Muscle of leg (tissue), 11 donors: ENCODE measurements around the gene FSD1. TPM values are rescaled to one million over a fixed set of nuclear protein-coding genes. Genes with fewer than 3 reads are reported as not detected.
"Not testable (repeated sequence)": the region's sequence is repeated elsewhere in the genome, so short reads cannot be mapped to it uniquely, and the experiment has no call there.

Source experiments
- DNase-seq: peaks from one replicate; pipeline ENCODE4 v3.0.0; 2013
- H3K27ac ChIP-seq: one replicate; pipeline ENCODE4 v1.5.1; 2013; ENCODE audit warnings: mild to moderate bottlenecking, low read length, control low read depth
- H3K27me3 ChIP-seq: one replicate; pipeline ENCODE4 v1.6.1; 2013; ENCODE audit warnings: low read length; ENCODE audit not compliant: control insufficient read depth, insufficient read depth
- H3K36me3 ChIP-seq: one replicate; pipeline ENCODE4 v1.6.1; 2013; ENCODE audit warnings: low read length; ENCODE audit not compliant: control insufficient read depth, insufficient read depth
- H3K4me1 ChIP-seq: one replicate; pipeline ENCODE4 v1.6.1; 2013; ENCODE audit warnings: low read length; ENCODE audit not compliant: control insufficient read depth, insufficient read depth
- H3K4me3 ChIP-seq: one replicate; pipeline ENCODE4 v1.5.1; 2013; ENCODE audit warnings: low read length, control low read depth
- H3K9me3 ChIP-seq: replicated peaks from 2 replicates; pipeline ENCODE4 v1.6.1; 2013; ENCODE audit warnings: low read depth, low read length; ENCODE audit not compliant: control insufficient read depth
- WGBS: methylation state at CpG from one replicate; pipeline ENCODE4 v1.1.5; 2013; ENCODE audit warnings: missing lambda C conversion rate; ENCODE audit not compliant: insufficient coverage; 5-methylcytosine and 5-hydroxymethylcytosine counted together
- polyA plus RNA-seq, 8 donors: library from polyadenylated mRNA; unstranded; fragments of 120-200 nt; gene quantifications; one replicate each; pipeline versions ENCODE4 v1.2.1 to v1.2.3, GENCODE V29; 2013; ENCODE audit warnings: inconsistent platforms in 1 of 8, low replicate concordance in 1 of 8; ENCODE audit not compliant: insufficient read length in 8 of 8, insufficient read depth in 1 of 8
- total RNA-seq: library from RNA; stranded (reverse); fragments of 120-200 nt; gene quantifications from one replicate; pipeline ENCODE4 v1.2.4, GENCODE V29; 2013

Gene FSD1
- total and polyA plus RNA-seq, 9 donors = 0.71 to 3.2 (median 2.2) TPM

DNA sequence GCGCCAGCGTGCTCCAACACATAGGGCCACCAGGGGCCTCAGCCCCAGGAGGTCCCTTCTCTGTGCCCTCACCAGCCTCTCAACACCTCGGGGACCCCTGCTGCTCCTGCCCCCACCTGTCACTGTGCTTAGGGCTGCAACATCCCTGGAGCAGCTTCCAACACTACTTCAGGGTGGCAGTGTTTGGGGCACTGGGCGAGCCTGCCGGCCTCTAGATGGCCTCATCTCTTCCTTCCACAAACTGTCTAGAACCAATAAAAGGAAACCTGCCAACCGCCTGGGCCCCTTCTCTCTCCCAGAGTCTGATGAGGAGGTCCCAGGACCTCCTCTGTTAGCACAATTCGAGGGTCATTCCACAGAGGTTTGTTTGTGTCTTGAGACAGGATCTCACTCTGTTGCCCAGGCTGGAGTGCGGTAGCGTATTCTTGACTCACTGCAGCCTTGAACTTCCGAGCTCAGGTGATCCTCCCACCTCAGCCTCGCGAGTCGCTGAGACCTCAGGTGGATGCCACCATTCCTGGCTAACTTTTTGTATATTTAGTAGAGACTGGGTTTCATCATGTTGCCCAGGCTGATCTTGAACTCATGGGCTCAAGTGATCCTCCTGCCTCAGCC lies 35.5 kb upstream of the FSD1 start:
- peaks cover 4% of the 10 kb centered on the region for H3K4me1 ChIP-seq
- H3K36me3 ChIP-seq = peaks cover 51% of the 10 kb centered on the region
- WGBS = 69% methylated on average over 3 of the region's 13 CpGs

DNA sequence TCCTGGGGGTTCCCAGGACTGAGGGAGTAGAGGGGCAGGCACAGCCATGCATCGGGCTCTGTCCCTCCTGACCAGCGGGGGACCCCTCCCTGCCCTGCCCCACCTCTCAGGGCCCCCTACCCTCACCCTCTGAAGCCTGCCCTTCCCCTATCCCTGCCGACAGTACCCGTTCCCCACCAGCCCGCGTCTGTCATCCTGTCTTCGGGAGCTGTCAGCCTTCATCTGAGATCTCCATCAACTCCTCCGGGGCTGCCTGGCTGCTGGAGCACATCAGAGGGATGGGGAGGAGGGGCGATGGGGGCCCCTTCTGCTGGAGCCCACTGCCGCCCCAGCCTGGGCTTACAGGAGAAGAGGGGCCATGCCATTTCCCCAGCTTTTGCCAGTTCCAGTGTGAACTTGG lies 31.5 kb upstream of the FSD1 start:
- H3K4me1 ChIP-seq = peaks cover 12% of the 10 kb centered on the region
- H3K4me3 ChIP-seq = no peak overlapping the region
- peaks cover 3% of the 10 kb centered on the region for H3K27me3 ChIP-seq
- H3K27ac ChIP-seq = no peak overlapping the region
- DNase-seq = no peak
- peaks cover 27% of the 10 kb centered on the region for H3K36me3 ChIP-seq
- H3K9me3 ChIP-seq = no peaks in the 10 kb centered on the region
- WGBS = 56% methylated on average over 4 of the region's 10 CpGs

More for the DNA sequence above, 35.5 kb upstream of the FSD1 start:
- DNase-seq = no peak
- Histone ChIP-seq H3K27me3 (no peaks in the 10 kb centered on the region), H3K27ac (no peak overlapping the region), H3K4me3 (no peak overlapping the region), H3K9me3 (no peaks in the 10 kb centered on the region)

DNA sequence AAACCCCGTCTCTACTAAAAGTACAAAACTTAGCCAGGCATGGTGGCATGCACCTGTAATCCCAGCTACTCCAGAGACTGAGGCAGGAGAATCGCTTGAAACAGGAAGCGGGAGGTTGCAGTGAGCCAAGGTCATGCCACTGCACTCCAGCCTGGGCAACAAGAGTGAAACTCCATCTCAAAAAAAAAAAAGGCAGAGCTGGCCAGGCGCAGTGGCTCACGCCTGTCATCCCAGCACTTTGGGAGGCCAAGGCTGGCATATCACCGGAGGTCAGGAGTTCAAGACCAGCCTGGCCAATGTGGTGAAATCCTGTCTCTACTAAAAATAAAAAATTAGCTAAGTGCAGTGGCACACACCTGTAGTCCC lies 30.1 kb upstream of the FSD1 start:
- not testable (repeated sequence) for H3K9me3 ChIP-seq, H3K4me3 ChIP-seq, DNase-seq, H3K27ac ChIP-seq
- Histone ChIP-seq H3K4me1 (peaks cover 19% of the 10 kb centered on the region), H3K27me3 (peaks cover 12% of the 10 kb centered on the region), H3K36me3 (peaks cover 13% of the 10 kb centered on the region)
- whole genome bisulfite sequencing = 87% methylated on average over 5 of the region's 6 CpGs

DNA sequence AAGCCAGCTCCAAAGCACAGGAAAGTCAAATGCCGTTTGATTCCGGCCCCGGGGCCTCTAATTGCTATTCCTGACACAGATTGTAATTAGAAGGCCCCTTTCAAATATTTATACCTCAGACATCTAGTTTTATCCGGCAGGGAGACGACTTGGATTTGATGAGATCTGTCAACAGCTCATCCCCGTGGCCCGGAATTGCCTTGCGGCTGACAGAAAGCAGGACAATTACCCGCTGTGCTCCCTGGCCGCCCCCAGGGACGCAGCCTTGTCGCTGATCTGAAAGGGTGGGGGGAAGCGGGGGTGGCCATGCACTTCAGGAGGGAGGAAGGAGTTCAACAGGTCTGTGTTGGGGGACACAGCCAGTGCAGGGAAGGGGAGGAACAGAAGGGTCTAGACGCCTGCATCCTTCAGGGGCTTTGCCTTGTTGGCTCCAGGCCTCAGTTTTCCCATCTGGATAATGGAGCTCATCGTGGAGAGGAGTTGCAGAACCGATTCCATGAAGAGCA lies 27.2 kb upstream of the FSD1 start:
- H3K4me3 ChIP-seq = no peak overlapping the region
- peaks cover 27% of the 10 kb centered on the region for H3K4me1 ChIP-seq
- peak overlapping the region; percentile 93 for H3K27ac ChIP-seq
- no peak for DNase-seq
- H3K9me3 ChIP-seq = no peaks in the 10 kb centered on the region
- H3K27me3 ChIP-seq = peaks cover 29% of the 10 kb centered on the region
- WGBS = 17% methylated on average over 11 of the region's 16 CpGs
- peaks cover 6% of the 10 kb centered on the region for H3K36me3 ChIP-seq

DNA sequence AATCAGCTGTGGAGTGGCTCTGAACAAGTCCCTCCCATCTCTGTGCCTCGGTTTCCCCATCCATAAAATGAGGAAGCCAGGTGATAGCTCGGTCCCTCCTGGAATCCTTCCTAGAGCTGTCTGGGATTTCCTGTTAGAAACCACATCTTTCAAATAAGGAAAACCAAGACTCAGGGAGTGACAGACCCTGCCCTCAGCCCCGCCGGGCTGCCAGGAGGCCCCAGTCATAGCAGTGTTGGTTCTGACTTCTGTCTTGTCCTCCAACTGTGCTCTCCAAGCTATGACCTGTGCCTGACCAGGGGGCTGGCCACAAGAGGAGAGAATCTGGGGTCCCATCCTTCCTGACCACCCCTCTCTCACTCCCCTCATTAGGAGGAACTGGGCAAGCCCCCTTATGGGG lies 26.4 kb upstream of the FSD1 start:
- H3K27ac ChIP-seq = peak overlapping the region; percentile 93
- DNase-seq = peak; percentile 23
- WGBS = 13% methylated on average over 4 of the region's 4 CpGs
- peaks cover 27% of the 10 kb centered on the region for H3K4me1 ChIP-seq
- H3K9me3 ChIP-seq = no peaks in the 10 kb centered on the region
- H3K27me3 ChIP-seq = peaks cover 31% of the 10 kb centered on the region
- peaks cover 4% of the 10 kb centered on the region for H3K36me3 ChIP-seq
- peak overlapping the region; percentile 23 for H3K4me3 ChIP-seq

DNA sequence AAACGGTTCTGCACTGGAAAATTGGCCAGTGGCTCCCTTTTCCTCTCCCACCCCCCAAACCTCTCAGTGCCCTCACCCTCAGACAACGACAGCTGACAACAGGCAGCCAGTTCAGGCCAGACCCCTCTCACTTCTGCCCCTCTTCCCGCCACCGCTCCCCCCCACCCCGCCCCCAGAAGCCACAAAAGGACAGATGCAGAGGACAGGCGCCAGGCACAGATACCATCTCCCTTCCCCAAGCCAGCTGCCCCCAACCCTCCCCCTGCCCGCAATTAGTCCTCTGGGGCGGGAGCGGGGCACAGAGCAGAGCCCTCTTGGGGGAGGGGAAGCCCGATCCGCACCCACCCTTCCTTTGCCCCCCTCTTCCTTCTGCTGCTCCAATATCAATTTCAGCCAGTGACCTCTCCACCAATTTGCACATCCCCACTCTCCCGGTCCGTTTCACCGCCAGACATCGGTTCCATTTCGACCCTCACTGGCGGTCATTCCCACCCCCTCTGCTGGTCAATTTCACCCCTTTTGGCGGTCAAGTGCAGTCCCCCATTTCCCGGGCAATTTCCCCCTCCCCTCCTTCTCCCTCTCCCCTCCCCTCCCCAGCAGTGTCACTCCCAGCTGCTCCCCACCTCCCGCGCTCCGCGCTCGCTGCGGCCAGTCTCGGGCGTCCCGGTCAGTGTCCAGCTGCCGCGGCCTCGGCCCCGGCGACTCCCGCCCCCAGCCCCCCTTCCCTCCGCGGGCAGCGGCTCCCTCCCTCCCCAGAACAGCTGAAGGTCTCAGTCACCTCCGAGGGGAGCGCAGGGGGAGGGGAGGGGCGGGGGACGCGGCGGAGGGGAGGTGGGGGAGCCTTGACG lies 25.8 kb upstream of the FSD1 start, which contains the start of gene SHD:
SHD (plus strand) TSS at position 848 of the 848 bp plus-strand sequence. CDS start 798 bp downstream, outside the sequence.
- Histone ChIP-seq H3K9me3 (no peaks in the 10 kb centered on the region), H3K4me3 (peak within 1 kb of the TSS; percentile 64), H3K4me1 (peaks cover 27% of the 10 kb centered on the region), H3K36me3 (peaks cover 7% of the 10 kb centered on the region), H3K27me3 (peaks cover 32% of the 10 kb centered on the region), H3K27ac (peak within 1 kb of the TSS; percentile 93)
- peak; percentile 86 for DNase-seq
- WGBS = 1% methylated on average over 13 of the region's 44 CpGs

DNA sequence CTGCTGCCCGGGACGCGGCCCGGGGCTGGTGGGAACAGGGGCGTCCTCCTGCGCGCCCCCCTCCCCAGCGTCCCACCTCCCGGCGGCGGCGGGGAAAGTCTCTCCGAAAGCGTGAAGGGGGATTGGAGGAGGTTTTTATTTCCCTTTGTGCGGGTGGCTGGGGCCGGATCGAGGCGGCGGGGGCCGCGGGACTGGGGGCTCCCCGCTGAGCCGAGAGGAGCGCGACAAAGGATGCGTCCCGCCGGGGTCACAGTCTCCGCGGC lies 25.2 kb upstream of the FSD1 start:
- Histone ChIP-seq H3K9me3 (no peaks in the 10 kb centered on the region), H3K36me3 (peaks cover 7% of the 10 kb centered on the region), H3K27me3 (peaks cover 32% of the 10 kb centered on the region), H3K4me1 (peaks cover 27% of the 10 kb centered on the region), H3K27ac (peak overlapping the region; percentile 86), H3K4me3 (peak overlapping the region; percentile 64)
- DNase-seq = no peak
- under 1% methylated on average over 18 of the region's 30 CpGs for WGBS

DNA sequence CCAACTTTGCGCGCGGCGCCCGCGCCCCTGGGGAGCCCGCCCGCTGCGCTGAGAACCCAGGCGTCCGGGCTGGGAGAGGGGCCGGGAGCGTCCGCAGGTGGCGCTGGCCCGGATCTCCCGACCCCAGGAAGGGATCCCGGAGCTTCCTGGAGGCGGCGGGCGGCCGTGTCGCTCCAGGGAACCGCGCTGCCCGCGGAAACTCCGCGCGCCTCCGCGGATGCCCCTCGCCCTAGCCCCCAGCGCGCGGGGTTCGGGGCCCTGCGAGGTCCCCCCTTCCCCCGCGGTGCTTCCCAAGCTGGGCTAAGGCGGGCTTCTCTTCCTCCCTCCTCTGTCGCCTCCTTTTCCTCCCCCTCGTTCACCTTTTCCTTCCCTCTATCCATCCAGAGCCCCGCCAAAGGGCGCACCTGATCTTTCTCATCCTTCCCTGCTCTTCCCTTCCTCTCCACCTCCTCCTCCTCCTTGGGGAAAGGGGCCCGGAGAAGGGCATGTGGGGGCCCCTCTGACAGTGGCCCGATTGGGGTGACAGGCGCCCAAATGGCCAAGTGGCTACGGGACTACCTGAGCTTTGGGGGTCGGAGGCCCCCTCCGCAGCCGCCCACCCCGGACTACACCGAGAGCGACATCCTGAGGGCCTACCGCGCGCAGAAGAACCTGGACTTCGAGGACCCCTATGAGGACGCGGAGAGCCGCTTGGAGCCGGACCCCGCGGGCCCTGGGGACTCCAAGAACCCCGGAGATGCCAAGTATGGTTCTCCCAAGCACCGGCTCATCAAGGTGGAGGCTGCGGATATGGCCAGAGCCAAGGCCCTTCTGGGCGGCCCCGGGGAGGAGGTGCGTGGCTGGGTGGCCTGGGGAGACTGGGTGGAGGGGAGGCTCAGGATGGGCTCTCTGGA lies 24.6 kb upstream of the FSD1 start:
- Histone ChIP-seq H3K36me3 (peaks cover 13% of the 10 kb centered on the region), H3K27me3 (peaks cover 33% of the 10 kb centered on the region), H3K9me3 (no peaks in the 10 kb centered on the region), H3K27ac (peak overlapping the region; percentile 86), H3K4me3 (peak overlapping the region; percentile 64), H3K4me1 (peaks cover 27% of the 10 kb centered on the region)
- 3% methylated on average over 66 of the region's 71 CpGs for WGBS
- no peak for DNase-seq

DNA sequence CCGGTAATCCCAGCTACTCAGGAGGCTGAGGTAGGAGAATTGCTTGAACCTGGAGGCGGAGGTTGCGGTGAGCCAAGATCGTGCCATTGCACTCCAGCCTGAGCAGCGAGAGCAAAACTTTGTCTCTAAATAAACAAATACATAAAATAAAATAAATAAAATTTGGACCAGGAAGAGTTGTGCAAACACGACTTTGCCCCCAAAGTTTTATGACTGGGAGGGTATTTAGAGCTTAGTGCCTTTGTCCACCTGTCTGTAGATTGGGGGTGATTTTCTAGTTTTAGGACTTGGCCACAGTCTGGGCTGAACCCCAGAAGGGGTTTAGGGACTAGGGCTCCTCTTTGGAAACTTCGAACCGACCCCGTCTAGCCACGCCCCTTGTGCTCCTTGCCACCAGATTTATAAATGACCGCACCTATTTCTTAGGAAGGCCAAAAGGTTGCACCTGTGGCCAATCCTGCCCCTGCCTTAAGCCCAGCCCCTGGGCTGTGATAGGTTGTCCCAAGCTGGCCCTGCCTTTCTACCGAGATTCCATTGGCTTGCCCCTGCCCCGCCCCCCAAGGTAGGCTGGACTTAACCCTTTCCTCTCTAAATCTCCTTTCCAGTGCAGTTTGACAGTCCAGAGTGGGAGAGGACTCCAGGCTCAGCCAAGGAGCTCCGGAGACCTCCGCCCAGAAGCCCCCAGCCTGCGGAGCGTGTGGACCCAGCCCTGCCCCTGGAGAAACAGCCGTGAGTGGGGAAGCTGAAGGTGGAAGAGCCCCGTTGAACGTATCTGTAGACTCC lies 20.0 kb upstream of the FSD1 start:
- Histone ChIP-seq H3K9me3 (no peaks in the 10 kb centered on the region), H3K4me3 (no peak overlapping the region), H3K4me1 (peaks cover 9% of the 10 kb centered on the region), H3K27me3 (peaks cover 23% of the 10 kb centered on the region), H3K36me3 (peaks cover 22% of the 10 kb centered on the region), H3K27ac (no peak overlapping the region)
- DNase-seq = no peak
- WGBS = 18% methylated on average over 11 of the region's 20 CpGs
